ENCODE measurements around the gene NSUN7. TPM values are rescaled to one million over a fixed set of nuclear protein-coding genes. Genes with fewer than 3 reads are reported as not detected.

NSUN7 gene
- total RNA-seq, 1 experiment from 2014 or later = not detected

DNA sequence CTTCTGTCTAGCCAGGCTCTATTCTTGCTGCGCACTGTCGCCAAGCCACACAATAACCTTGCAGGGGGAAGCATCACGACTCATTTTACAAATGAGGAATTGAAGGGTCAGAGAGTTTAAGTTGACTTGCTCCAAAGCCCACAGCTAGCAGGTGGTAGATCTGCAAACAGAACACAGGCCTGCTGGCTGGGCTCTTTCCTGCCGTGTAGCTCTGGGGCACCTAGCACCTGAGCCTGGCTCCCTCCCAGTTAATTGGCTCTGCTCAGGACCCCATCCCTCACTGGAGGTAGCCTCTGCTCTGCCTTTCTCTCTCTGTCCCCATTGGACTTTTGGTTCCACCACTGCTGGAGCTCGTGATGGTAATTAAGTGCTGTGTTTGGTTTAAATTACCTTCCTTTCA is 98.5 kb downstream of the NSUN7 start:
- no peak for DNase-seq (ENCODE audit: low spot score)

DNA sequence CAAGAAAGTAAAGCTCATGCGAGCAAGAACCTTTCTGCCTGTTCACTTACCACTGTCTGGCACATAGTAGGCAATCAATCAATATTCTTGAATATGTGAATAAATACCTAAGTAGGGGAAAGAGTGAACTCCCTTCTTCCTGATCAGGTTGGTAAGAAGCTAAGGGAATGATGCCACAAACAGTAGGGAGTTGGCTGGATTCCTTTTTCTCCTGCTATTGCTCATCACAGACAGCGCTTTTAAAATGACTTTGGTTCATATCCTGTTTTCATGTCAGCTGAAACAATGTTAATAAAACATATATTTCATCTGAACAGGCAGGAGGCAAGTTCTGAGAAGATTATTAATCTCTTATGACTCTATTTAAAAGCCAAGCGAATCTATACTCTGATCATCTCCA is 99.2 kb downstream of the NSUN7 start:
- DNase-seq (ENCODE audit: low spot score) = no peak

GRCh38 chr4:40850496-40850895 is 100.7 kb downstream of the NSUN7 start:
- no peak for DNase-seq (ENCODE audit: low spot score)

- no peak for DNase-seq (ENCODE audit: low spot score)
These were observed 106.6 kb downstream of the NSUN7 start for GRCh38 chr4:40856277-40856839.

GRCh38 chr4:40856840-40857362 is 107.1 kb downstream of the NSUN7 start:
- DNase-seq (ENCODE audit: low spot score) = no peak

DNA sequence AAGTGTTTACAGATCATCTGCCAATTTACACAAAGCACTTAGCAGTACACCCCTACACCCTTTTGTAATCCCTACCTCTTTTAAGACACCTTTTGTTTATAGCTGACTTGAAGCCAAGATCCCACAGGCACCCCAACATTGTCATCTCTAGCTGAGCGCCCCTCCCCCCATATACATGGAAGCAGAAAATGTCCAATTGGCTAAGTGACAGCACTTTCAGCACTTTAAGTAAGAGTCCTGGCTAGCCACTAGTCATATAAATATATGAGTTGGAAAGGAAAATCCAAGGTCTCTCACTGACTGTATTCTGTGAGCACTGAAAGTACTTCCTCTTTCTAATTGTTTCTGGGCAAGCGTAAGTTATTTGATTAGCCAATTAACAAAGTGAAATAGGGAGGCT is 108.2 kb downstream of the NSUN7 start:
- DNase-seq (ENCODE audit: low spot score) = no peak

DNA sequence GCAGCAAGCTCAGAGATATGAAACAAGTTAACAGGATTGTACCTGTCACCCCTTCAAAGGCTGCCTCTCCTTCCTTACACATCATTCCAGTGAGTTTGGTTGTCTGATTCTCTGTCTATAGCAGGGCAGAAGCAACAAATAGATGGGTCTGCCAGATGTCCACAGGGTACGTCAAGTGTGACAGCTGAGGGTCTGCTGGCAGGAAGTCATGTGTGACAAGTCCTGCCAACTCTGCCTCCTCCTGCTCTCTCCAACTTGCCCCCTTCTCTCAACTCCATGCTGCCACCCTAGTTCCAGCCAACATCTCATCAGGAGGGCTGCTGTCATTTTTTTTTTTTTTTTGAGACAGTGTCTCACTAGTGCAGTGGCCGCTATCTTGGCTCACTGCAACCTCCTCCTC is 109.2 kb downstream of the NSUN7 start:
- DNase-seq (ENCODE audit: low spot score) = no peak

Other genes with a start within 250 kb of the NSUN7 start
- gene RBM47, start 120.1 kb upstream of the NSUN7 start, total RNA-seq (2014; rRNA removed; shearing (Covaris generic)) = 5.2 and 8.3 TPM in 2 replicates

Data from H4 (cell line).